HEK293 (cell line): ENCODE data around the gene AP5Z1.

Source experiments
- CTCF ChIA-PET: fragments of 350-600 bp; formaldehyde crosslinking; extraction: SDS; loops from one replicate; lab custom pipeline; 2021; ENCODE audit warnings: antibody characterized with exemption; lab: Yijun Ruan, JAX
- POLR2A ChIA-PET: fragments of 300-600 bp; formaldehyde crosslinking; extraction: SDS; loops from one replicate; lab custom pipeline; 2020; ENCODE audit warnings: antibody characterized with exemption, inconsistent platforms; lab: Yijun Ruan, JAX
- H3K27ac ChIP-seq: fragments of 200-500 bp; sonication (Bioruptor generic); 2 replicates; pipeline ENCODE4 v1.5.1; 2014; ENCODE audit warnings: low read depth, low read length, control low read depth, inconsistent platforms; ENCODE audit errors: extremely low read depth
- H3K36me3 ChIP-seq, 2 experiments: fragments of 200-500 bp in 1 of 2; sonication (Bioruptor generic) in 1 of 2; 1 replicate in 1 of 2; 2 replicates in 1 of 2; pipeline ENCODE4 v1.5.1; 2014 to 2017; ENCODE audit warnings: inconsistent platforms in 2 of 2, low read length in 2 of 2; ENCODE audit not compliant: control insufficient read depth in 2 of 2, insufficient read depth in 1 of 2
- H3K4me1 ChIP-seq: fragments of 200-500 bp; sonication (Bioruptor generic); 2 replicates; pipeline ENCODE4 v1.5.1; 2014; ENCODE audit warnings: mild to moderate bottlenecking, low read length, inconsistent platforms; ENCODE audit not compliant: control insufficient read depth, insufficient read depth
- H3K4me3 ChIP-seq: 2 replicates; pipeline ENCODE4 v1.5.1; 2011; ENCODE audit warnings: low read depth, mild to moderate bottlenecking, control low read depth, low read length, moderate library complexity
- H3K9me3 ChIP-seq: fragments of 200-500 bp; sonication (Bioruptor generic); 2 replicates; pipeline ENCODE4 v1.5.1; 2014; ENCODE audit warnings: low read depth, low read length, inconsistent platforms; ENCODE audit not compliant: control insufficient read depth, insufficient read depth
- MYNN ChIP-seq: fragments of 450-650 bp; formaldehyde crosslinking; IDR thresholded peaks from 2 replicates; pipeline ENCODE4 v1.5.1; 2016; ENCODE audit warnings: missing biosample characterization, missing genetic modification characterization, borderline replicate concordance
- OSR2 ChIP-seq: fragments of 450-650 bp; formaldehyde crosslinking; IDR thresholded peaks from 2 replicates; pipeline ENCODE4 v1.5.1; 2016; ENCODE audit warnings: missing biosample characterization, missing genetic modification characterization
- PRDM4 ChIP-seq: fragments of 450-650 bp; formaldehyde crosslinking; IDR thresholded peaks from 2 replicates; pipeline ENCODE4 v1.5.1; 2017; ENCODE audit warnings: missing biosample characterization, missing genetic modification characterization
- SP2 ChIP-seq: fragments of 450-650 bp; formaldehyde crosslinking; IDR thresholded peaks from 2 replicates; pipeline ENCODE4 v1.5.1; 2016; ENCODE audit warnings: missing biosample characterization, missing genetic modification characterization
- SP3 ChIP-seq: fragments of 450-650 bp; formaldehyde crosslinking; IDR thresholded peaks from 2 replicates; pipeline ENCODE4 v1.5.1; 2016; ENCODE audit warnings: missing biosample characterization, missing genetic modification characterization
- ZBTB1 ChIP-seq: fragments of 450-650 bp; formaldehyde crosslinking; IDR thresholded peaks from 2 replicates; pipeline ENCODE4 v1.5.1; 2016; ENCODE audit warnings: missing biosample characterization, missing genetic modification characterization
- ZBTB17 ChIP-seq: fragments of 450-650 bp; formaldehyde crosslinking; IDR thresholded peaks from 2 replicates; pipeline ENCODE4 v1.5.1; 2016; ENCODE audit warnings: missing biosample characterization, missing genetic modification characterization
- ZNF138 ChIP-seq: fragments of 450-650 bp; formaldehyde crosslinking; IDR thresholded peaks from 2 replicates; pipeline ENCODE4 v1.5.1; 2016; ENCODE audit warnings: missing biosample characterization, missing genetic modification characterization, borderline replicate concordance
- ZNF157 ChIP-seq: fragments of 450-650 bp; formaldehyde crosslinking; IDR thresholded peaks from 2 replicates; pipeline ENCODE4 v1.5.1; 2016; ENCODE audit warnings: missing biosample characterization, missing genetic modification characterization
- ZNF16 ChIP-seq: fragments of 450-650 bp; formaldehyde crosslinking; IDR thresholded peaks from 2 replicates; pipeline ENCODE4 v1.5.1; 2016; ENCODE audit warnings: low read depth, missing biosample characterization, missing genetic modification characterization
- ZNF239 ChIP-seq: fragments of 450-650 bp; formaldehyde crosslinking; IDR thresholded peaks from 2 replicates; pipeline ENCODE4 v1.5.1; 2016; ENCODE audit warnings: missing biosample characterization, missing genetic modification characterization
- ZNF311 ChIP-seq: fragments of 450-650 bp; formaldehyde crosslinking; IDR thresholded peaks from 2 replicates; pipeline ENCODE4 v1.5.1; 2017; ENCODE audit warnings: missing biosample characterization, missing genetic modification characterization, borderline replicate concordance
- ZNF341 ChIP-seq: fragments of 450-650 bp; formaldehyde crosslinking; IDR thresholded peaks from 2 replicates; pipeline ENCODE4; 2016; ENCODE audit warnings: low read depth, missing biosample characterization, missing genetic modification characterization
- ZNF560 ChIP-seq: fragments of 450-650 bp; formaldehyde crosslinking; IDR thresholded peaks from 2 replicates; pipeline ENCODE4 v1.5.1; 2017; ENCODE audit warnings: missing biosample characterization, missing genetic modification characterization, borderline replicate concordance
- ZNF623 ChIP-seq: fragments of 450-650 bp; formaldehyde crosslinking; IDR thresholded peaks from 2 replicates; pipeline ENCODE4 v1.5.1; 2016; ENCODE audit warnings: missing biosample characterization, missing genetic modification characterization
- ZNF692 ChIP-seq: fragments of 450-650 bp; formaldehyde crosslinking; IDR thresholded peaks from 2 replicates; pipeline ENCODE4 v1.5.1; 2016; ENCODE audit warnings: missing biosample characterization, missing genetic modification characterization
- TF ChIP-seq, protein P1 (sequence below): fragments of 450-650 bp; formaldehyde crosslinking; IDR thresholded peaks from 2 replicates; pipeline ENCODE4 v1.5.1; 2016; ENCODE audit warnings: missing biosample characterization, missing genetic modification characterization, borderline replicate concordance

Gene AP5Z1

DNA sequence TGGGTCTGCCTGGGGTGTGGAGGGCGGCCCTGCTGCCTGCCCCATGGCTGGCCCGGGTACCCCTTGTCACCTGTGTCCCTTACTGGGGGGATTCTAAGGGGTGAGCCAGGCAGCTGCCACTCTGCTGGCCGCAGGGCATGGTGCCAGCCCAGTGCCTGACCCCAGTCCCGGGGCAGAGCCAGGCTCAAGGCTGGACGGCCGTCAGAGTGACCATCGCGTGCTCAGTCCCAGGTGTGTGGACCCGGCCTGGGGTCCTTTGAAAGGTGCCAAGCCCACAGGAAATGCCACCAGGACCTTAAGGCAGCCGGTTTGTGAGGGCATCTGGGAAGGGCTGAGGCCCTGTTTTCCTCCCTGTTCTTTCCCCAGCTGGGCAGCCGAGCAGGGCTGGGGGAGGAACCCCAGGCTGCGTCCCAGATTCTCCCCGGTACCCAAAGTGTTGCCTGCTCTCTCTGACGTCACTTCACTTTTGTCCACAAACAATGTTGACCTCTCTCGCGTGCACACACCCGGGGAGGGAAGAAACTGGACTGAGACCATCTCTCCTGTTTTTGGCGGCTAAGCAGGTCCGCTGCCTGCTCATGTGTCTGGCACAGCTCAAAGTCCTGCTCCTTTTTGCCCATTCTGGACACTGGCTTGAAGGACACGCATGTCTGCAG lies 48.8 kb downstream of the AP5Z1 start (continued):
- TF ChIP-seq ZNF311, result no peak

DNA sequence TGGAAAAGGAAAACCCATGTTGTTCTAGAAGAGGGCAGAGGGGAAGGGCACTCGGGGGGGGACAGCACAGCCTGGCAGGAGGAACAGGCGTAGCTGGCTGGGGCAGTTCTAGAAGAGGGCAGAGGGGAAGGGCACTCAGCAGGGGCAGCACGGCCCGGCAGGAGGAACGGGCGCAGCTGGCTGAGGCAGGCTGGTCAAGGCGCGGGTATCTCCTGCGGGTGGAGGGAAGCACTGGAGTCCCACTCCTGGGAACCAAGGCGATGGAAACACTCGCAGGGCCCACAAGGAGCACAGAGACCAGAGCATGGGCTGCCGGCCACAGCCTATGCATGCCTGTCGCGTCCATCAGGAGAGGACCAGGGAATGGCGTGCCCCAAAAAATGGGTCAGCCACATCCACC lies 49.7 kb downstream of the AP5Z1 start:
- TF ChIP-seq ZNF239 (tag by site-specific recombination), result no peak
- no peak for TF ChIP-seq ZNF560 (tag by site-specific recombination)
- no peak overlapping the region for H3K4me3 ChIP-seq
- CTCF ChIA-PET, result interaction anchor here (2.1 kb wide), 1 partner anchor 59 kb away, joined by 7 read pairs; the partner anchor contains the start of gene RADIL
- no peaks in the 10 kb centered on the region for H3K9me3 ChIP-seq
- H3K27ac ChIP-seq, result no peak overlapping the region
- POLR2A ChIA-PET, result no interaction called here
- no peaks in the 10 kb centered on the region for H3K4me1 ChIP-seq
- no peaks in the 10 kb centered on the region for H3K36me3 ChIP-seq

GRCh38 chr7:4828720-4829383 lies 53.4 kb downstream of the AP5Z1 start:
- CTCF ChIA-PET, result interaction anchor here (0.6 to 0.9 kb wide), 3 partner anchors 12 to 1391 kb away, joined by 3 read pairs; no protein-coding TSS in a partner anchor
- POLR2A ChIA-PET, result no interaction called here
- Histone ChIP-seq H3K4me1 (no peaks in the 10 kb centered on the region), H3K4me3 (no peak overlapping the region), H3K36me3 (no peaks in the 10 kb centered on the region), H3K9me3 (no peaks in the 10 kb centered on the region), H3K27ac (no peak overlapping the region)
- TF ChIP-seq ZNF623 (tag by site-specific recombination) (no peak), ZBTB1 (no peak), SP2 (tag by site-specific recombination) (no peak), MYNN (tag by site-specific recombination) (no peak), ZNF138 (no peak), ZBTB17 (tag by site-specific recombination) (no peak), ZNF157 (tag by site-specific recombination) (no peak), ZNF692 (tag by site-specific recombination) (no peak), PRDM4 (tag by site-specific recombination) (no peak), ZNF341 (tag by site-specific recombination) (no peak), ZNF16 (no peak), SP3 (tag by site-specific recombination) (no peak), OSR2 (no peak)
- TF ChIP-seq, protein P1, sequence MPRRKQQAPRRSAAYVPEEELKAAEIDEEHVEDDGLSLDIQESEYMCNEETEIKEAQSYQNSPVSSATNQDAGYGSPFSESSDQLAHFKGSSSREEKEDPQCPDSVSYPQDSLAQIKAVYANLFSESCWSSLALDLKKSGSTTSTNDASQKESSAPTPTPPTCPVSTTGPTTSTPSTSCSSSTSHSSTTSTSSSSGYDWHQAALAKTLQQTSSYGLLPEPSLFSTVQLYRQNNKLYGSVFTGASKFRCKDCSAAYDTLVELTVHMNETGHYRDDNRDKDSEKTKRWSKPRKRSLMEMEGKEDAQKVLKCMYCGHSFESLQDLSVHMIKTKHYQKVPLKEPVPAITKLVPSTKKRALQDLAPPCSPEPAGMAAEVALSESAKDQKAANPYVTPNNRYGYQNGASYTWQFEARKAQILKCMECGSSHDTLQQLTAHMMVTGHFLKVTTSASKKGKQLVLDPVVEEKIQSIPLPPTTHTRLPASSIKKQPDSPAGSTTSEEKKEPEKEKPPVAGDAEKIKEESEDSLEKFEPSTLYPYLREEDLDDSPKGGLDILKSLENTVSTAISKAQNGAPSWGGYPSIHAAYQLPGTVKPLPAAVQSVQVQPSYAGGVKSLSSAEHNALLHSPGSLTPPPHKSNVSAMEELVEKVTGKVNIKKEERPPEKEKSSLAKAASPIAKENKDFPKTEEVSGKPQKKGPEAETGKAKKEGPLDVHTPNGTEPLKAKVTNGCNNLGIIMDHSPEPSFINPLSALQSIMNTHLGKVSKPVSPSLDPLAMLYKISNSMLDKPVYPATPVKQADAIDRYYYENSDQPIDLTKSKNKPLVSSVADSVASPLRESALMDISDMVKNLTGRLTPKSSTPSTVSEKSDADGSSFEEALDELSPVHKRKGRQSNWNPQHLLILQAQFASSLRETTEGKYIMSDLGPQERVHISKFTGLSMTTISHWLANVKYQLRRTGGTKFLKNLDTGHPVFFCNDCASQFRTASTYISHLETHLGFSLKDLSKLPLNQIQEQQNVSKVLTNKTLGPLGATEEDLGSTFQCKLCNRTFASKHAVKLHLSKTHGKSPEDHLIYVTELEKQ (tag by site-specific recombination), result no peak
